ENCODE measurements around the gene CFAP126.

DNA sequence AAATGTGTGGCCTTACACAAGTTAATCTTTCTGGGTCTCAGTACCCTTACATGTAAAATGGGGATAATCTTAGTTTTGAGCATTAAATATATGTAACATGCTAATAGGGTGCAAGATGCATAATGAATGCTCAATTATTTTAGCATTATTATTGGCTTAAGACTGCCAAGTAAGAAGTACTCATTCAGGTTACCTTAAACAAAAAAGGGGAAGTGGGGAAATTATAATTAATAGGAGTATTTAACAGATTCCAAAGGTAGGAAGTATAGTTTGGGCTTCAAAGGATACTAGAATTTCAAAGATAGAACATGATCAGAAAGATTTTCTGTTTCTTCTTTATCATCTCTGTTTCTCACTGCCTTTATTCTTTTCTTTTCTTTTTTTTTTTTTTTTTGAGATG is 5.8 kb upstream of the CFAP126 start:
- TF ChIP-seq, protein P1, sequence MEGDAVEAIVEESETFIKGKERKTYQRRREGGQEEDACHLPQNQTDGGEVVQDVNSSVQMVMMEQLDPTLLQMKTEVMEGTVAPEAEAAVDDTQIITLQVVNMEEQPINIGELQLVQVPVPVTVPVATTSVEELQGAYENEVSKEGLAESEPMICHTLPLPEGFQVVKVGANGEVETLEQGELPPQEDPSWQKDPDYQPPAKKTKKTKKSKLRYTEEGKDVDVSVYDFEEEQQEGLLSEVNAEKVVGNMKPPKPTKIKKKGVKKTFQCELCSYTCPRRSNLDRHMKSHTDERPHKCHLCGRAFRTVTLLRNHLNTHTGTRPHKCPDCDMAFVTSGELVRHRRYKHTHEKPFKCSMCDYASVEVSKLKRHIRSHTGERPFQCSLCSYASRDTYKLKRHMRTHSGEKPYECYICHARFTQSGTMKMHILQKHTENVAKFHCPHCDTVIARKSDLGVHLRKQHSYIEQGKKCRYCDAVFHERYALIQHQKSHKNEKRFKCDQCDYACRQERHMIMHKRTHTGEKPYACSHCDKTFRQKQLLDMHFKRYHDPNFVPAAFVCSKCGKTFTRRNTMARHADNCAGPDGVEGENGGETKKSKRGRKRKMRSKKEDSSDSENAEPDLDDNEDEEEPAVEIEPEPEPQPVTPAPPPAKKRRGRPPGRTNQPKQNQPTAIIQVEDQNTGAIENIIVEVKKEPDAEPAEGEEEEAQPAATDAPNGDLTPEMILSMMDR (IDR thresholded peaks at IDR 0.05), result no peak
- no peak for TF ChIP-seq POLR2A (IDR thresholded peaks at IDR 0.05)
- TF ChIP-seq POLR2AphosphoS5 (IDR thresholded peaks at IDR 0.05), result no peak

Data from breast epithelium (tissue), 3 donors.